Fibroblast of skin of scalp (primary cell): Measurements from ENCODE around the gene DOCK8.

ENCODE experiments used
- DNase-seq: peaks from one replicate; pipeline ENCODE4 v3.0.0-alpha.2; 2013

Gene DOCK8

GRCh38 chr9:426264-426663 lies 211.6 kb downstream of the DOCK8 start:
- no peak for DNase-seq

DNA sequence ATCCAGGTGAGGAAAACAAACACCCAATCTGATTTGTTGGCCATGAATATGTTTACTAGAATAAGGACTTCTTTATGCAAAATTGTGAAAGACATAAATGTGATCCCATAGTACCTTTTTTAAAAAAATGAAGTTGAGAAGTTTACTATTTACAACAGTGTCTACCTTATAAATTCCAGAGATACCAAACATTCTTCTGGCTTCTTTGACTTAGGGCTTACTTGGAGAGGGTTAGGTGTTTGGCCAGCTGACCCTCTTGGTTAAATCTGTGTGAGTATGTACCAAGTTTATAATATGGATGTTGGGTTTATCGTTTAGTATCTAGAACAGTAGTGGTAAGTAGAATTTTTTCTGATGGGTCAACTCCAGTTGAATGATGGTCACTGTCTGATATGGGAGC lies 212.3 kb downstream of the DOCK8 start:
- no peak for DNase-seq

DNA sequence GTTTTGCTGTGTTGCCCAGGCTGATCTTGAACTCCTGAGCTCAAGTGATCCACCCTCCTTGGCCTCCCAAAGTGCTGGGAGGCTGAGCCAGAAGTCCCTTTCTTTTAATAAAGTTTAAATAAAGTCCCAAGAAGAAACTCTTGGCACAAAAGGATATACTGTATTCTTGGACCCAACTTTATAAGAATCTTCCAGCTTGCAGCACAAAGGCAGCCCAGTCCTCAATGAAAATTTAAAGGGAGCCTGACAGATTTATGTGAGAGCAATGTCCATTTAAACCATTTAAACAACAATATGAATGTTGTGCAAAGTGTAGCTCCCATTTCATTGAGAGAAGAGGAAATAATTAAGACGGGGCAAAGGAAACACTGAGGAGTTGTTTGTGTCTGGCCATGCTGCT lies 217.0 kb downstream of the DOCK8 start:
- no peak for DNase-seq

GRCh38 chr9:436482-436881 lies 221.8 kb downstream of the DOCK8 start:
- no peak for DNase-seq

DNA sequence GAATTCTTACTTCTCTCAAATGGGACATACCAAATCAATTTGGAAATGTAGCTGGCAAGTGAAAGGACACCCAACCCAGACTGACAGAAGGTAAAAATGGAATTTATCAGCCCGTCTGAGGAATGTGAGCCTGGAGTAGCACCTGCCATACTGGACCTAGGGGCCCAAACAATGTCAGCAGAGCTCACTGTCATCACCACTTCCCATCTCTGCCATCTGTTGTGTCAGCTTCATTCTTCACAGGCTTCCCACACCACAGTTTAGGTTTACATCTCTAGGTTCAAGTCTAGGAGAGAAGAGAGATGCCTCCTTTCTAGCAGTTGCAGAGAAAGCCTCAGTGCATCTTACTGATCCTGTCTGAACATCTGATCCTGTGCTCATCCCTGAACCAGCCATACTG lies 222.4 kb downstream of the DOCK8 start:
- no peak for DNase-seq

DNA sequence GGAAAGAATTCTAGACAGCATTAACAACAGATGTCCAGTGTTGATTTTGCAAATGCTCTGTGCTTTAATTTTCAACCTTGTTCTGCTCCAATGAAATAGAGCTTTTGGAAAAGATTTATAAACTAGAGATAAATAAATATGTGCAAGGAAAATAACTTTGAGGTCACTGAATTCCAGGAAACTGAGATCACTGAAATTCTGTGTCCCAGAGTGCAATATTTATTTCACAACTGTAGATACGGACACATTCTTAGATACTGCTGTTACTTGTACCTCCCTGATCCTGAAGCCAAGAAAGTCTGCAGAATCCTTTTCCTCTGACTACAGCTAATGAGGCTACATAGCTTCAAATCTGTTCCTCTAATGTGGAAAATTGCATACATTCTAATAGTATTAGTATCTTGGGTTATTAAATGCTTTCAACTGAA lies 222.9 kb downstream of the DOCK8 start:
- peak; percentile 27 for DNase-seq

- DNase-seq = no peak
Observed at GRCh38 chr9:438066-438465, 223.4 kb downstream of the DOCK8 start.

DNA sequence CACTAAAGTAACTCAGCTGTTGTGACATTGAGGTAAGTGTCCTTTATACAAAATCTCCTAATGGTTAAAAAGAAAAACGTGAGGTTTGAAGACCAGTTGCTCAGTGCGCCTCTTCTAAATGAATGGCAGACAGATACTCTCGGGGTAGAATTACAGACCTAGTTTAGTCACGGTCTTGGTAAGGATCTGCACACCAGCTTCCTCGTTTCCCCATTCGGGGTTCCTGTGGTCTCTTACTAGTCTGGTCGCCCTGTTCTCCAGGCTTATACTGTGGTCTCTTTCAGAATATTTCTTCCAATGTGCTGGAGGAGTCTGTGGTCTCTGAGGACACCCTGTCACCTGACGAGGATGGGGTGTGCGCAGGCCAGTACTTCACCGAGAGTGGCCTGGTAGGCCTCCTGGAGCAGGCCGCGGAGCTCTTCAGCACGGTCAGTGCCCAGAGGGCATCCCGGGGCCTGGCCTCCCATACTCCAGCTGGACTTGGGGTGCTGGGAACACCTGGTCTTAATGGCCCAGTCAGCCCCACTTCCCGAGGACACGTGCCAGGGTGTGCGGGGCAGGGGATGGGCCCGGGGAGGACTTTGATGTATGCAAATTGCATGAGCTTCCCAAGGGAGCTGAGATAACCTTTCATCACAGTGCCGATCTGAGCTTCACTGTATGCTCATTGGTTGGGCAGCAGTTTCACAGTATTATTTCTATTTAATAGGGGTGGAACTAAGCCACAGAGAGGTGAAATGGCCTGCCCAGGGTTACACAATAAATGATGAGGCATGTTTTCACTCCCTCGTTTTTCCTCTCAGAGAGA lies 224.5 kb downstream of the DOCK8 start:
- no peak for DNase-seq

DNA sequence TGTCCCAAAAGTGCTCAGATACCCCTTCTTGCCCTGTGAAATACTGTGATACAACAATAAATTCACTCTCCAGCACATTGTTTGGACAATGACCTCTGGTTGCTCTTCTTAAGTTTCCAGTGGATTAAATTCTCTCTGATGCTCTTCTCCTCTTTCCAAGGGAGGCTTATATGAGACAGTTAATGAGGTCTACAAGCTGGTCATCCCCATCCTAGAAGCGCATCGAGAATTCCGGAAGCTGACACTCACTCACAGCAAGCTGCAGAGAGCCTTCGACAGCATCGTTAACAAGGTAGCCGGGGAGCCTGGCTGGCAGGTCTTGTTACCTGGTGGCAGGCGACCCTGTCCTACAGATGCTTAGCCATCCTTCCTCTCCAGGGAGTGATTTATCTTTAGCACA lies 226.5 kb downstream of the DOCK8 start:
- DNase-seq = no peak

GRCh38 chr9:444528-444927 lies 229.9 kb downstream of the DOCK8 start:
- DNase-seq = no peak

GRCh38 chr9:445033-445432 lies 230.4 kb downstream of the DOCK8 start:
- DNase-seq = peak; percentile 38

DNA sequence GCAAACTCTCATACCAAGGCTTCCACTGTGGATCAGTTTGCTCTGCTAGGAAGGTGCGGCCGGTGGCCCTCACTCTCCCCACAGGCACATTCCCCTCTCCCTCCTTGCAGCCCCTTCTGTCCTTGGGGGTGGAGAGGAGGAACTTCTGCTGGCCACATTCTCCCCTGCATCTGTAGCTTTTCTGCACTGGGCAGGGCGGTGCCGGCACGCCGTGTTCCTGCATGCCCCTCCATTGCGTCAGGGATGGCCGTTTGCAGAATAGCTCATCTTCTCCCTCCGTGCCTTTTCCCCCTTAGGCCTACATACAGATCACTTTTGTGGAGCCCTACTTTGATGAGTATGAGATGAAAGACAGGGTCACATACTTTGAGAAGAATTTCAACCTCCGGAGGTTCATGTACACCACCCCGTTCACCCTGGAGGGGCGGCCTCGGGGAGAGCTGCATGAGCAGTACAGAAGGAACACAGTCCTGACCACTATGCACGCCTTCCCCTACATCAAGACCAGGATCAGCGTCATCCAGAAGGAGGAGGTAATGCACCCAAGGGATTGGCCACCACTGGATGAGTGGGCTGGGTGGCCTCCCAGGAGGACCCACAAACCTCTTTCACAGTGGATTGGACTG lies 231.5 kb downstream of the DOCK8 start:
- no peak for DNase-seq

GRCh38 chr9:447230-448025 lies 232.8 kb downstream of the DOCK8 start:
- no peak for DNase-seq

DNA sequence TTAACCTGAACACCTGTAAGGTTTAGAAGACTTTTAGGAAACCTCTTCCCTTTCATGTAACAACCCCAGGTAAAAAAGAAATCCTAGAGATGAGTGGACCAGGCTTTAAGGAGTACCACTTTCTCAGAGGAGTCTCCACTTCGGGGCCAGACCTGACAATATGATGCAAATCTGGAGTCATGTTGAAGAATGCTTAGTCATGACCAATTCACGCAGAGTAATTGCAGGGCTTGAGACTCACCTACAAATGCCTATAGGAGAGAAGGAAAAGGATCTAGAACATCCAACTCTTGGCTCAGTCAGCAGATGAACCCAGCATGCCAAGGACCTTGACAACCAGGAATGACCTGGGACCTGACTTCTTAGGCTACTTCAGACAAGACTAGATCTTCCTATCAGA lies 235.4 kb downstream of the DOCK8 start:
- no peak for DNase-seq

GRCh38 chr9:450561-450960 lies 235.9 kb downstream of the DOCK8 start:
- no peak for DNase-seq

DNA sequence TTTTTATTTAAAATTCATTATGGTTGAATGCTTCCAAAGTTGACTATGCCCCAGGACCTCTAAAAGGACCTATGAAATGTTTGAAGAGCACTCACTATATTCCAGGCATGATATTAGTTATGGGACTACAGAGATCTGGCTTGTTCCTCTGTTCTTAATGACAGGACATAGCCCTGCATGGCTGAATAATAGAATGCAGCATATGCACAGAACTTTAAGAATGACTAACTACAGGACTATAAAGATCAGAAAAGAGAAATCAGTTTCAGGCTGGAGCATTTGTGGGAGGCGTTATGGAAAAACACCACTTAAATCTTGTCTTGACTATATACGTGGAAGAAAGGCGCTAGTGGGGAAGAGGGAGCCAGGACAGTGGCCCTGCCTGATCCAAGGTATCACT lies 239.2 kb downstream of the DOCK8 start:
- no peak for DNase-seq

- no peak for DNase-seq
Observed at GRCh38 chr9:456365-456764, 241.7 kb downstream of the DOCK8 start.

GRCh38 chr9:458590-458989 lies 243.9 kb downstream of the DOCK8 start:
- no peak for DNase-seq

DNA sequence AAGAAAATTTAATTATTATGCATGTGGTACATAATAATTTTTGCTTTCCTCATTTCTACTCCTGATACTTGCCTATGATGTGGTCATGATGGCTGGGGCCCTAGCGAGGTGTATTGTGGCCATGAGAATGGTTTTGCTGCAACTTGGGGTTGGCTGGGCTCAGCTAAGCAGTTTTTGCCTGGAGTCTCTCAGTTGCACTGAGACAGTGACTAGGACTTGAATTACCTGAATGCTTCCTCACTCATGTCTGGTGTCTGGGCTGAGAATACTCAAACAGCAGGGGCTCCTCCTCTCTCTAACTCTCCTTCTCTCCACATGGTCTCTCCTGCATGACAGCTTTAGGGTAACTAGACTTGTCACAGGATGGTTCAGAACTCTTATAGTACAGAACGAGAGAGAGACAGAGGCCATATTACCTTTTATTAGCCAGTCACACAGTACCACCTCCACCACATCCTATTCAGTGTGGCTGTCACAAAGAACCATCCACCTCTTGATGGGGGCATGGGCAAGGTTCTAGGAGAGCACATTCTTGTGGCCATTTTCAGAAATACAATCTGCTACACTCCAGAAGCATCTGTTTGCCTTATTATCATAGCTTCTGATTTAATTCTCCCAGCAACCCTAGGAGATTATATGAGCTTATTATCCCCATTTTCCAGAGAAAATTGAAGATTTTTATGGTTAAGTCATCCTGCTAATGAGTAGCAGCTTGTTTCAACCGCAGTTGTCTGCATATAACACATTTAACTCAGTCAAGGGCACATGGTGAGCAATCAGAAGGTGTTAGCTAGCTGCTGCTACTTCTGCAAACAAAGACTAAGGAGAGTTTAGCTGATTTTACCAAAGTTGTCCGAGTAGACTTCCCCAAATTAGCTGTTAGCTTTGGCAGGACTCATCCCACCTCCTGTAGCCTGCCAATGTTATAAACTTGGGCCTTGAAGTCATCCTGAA lies 245.1 kb downstream of the DOCK8 start:
- DNase-seq = no peak

DNA sequence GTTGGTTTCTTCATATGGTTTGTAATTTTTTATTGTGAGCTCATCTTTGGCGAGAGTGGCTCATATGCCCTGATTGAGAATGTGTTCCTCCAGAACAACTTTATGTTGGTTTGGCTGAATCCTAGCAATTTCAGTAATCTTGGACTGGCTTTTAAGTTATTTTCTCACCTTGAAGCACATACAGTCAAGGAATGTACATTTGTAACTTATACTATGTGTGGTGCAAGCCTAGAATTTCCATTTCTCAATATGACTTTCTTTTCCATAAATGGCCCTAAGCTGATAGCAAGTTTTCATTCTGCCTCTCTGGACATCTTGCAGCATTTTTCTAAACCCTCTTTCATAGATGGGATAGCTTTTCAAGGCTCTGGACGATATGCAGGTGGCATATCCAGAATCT lies 247.5 kb downstream of the DOCK8 start:
- DNase-seq = no peak

DNA sequence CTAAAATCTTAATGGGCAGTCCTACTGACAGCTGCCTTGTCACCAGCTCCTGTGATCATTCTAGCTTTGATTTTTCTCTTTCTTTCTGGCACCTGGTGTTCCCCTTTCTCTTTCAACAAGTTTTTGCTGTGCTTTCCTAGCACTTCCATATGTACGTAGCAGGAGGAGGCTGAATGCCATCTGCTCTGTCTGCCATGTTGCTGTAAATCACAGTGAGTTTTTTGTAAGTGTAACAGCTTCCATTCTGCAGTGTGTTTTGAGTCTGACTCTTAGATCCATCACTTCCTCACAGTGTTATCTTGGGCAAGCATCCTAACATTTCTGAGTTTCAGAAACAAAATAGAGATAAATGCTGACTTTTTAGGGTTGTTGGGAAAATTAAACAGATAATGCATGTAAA lies 247.9 kb downstream of the DOCK8 start:
- no peak for DNase-seq

DNA sequence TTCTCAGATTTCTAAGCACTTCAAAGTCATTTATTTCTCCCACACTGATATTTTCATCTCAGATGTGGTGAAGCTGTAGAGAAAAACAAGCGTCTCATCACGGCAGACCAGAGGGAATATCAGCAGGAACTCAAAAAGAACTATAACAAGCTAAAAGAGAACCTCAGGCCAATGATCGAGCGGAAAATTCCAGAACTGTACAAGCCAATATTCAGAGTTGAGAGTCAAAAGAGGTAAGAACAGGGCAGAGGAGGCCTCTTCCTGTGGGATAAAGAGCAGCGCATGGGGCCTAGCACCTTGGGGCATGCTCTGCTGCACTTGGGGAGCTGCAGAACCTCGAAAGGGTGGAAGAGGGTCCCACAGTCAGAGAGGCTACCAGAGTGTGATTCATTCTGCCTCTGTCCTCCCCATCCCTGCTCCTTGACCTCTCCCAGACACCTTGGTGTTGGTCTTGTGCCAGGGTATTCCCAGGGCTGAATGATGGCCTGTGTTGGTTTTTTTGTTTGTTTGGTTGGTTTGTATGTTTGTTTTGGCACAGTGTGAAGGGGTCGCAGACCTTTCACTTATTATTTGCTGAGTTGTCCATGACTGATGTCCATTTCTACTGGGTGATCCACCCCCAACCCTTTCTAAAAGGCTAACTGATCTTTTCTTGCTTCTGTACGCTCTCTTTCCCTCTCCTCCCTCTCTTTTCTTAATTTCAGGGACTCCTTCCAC lies 248.9 kb downstream of the DOCK8 start:
- DNase-seq = no peak
